UCSD-AML1 (cell line): ENCODE data around the gene EVL.
"Not testable (repeated sequence)": the region's sequence is repeated elsewhere in the genome, so short reads cannot be mapped to it uniquely, and the experiment has no call there.

ENCODE experiments used
- DNase-seq: peaks from one replicate; lab custom pipeline; 2025; ENCODE audit not compliant: unreplicated experiment; lab: John Stamatoyannopoulos, UW

EVL gene

GRCh38 chr14:100159865-100160533, 94.8 kb downstream of the EVL start:
- no peak for DNase-seq

- no peak for DNase-seq
Measured at GRCh38 chr14:100160534-100160916, 95.3 kb downstream of the EVL start.

DNA sequence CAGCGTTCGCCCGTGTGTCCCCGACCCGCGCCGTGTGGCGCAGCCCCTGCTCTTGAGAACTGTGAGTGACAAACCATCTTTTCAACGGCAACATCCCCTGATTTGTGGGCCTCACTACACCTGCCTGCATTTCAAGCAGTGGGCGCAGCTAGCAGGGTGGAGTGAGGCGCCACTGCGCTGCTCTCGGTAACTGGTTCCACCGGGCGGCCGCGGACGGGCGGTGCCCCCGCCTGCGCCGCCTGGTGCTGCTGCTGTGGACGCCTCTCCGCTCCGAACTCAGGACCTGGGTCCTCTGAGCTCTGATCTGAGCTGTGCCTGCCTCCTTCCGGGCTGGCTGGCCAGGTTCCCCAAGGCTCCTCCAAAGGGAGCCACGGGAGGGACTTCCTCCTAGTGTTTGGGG, 100.2 kb downstream of the EVL start:
- DNase-seq = no peak

GRCh38 chr14:100165831-100166440, 100.7 kb downstream of the EVL start:
- DNase-seq = no peak

DNA sequence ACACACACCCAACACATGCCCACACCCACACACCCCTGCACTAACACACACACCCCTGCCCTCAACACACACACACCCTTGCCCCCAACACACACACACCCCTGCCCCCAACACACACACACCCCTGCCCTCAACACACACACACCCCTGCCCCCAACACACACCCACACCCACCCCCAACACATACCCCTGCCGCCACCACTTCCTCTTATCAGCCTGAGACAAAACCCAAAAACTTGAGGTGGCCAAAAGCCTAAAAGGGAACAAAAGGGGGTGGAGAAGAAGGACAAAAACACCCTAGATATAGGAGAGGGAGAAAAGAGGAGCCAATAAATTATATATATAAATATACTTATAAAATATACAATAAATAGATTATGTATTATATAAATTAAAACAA, 103.3 kb downstream of the EVL start:
- DNase-seq = peak; percentile 28

- no peak for DNase-seq
Measured at GRCh38 chr14:100170880-100171279, 105.7 kb downstream of the EVL start.

DNA sequence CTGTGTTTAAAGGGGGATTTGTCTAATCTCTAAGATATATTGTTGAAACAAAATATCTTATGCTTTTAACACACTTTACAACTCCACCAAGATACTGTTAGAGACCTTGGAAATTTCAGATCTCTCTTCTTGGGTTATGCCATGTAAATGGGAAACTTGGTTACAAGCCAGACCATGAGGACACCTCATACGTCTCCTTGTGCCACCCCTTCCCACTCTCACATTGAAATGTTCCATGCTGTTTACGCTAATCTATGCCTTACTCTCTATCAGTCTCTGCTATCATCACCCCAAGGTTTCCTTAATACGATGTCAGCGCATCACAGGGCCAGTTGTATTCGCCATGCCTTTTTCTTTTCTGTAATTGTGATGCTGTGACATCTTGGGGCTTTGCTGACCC, 107.6 kb downstream of the EVL start:
- DNase-seq = no peak

DNA sequence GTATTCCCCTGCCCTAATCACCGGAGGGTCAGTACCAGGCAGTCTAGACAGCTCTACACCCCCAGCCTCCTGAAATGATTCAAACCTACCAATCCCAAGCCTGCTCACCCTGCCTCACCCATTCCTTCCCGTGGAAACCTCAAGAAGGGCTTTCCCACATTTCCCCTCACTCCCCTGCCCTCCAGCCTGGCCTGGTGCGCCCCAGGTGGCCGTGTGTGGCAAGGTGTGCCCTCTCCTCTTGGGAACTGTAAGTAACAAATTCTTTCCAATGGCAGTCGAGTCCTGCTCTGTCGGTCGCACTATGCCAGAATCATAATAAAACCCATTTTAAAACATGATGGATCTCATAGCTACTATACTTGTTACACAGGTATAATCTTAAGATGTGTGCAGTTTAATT, 108.1 kb downstream of the EVL start:
- no peak for DNase-seq

- no peak for DNase-seq
Measured at GRCh38 chr14:100176811-100177327, 111.6 kb downstream of the EVL start.

GRCh38 chr14:100178691-100179090, 113.5 kb downstream of the EVL start:
- DNase-seq = no peak

DNA sequence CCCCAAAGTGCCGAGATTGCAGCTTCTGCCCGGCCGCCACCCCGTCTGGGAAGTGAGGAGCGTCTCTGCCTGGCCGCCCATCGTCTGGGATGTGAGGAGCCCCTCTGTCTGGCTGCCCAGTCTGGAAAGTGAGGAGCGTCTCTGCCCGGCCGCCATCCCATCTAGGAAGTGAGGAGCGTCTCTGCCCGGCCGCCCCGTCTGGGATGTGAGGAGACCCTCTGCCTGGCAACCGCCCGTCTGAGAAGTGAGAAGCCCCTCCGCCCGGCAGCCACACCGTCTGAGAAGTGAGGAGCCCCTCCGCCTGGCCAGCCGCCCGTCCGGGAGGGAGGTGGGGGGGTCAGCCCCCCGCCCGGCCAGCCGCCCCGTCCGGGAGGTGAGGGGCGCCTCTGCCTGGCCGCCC, 115.4 kb downstream of the EVL start:
- not testable (repeated sequence) for DNase-seq

DNA sequence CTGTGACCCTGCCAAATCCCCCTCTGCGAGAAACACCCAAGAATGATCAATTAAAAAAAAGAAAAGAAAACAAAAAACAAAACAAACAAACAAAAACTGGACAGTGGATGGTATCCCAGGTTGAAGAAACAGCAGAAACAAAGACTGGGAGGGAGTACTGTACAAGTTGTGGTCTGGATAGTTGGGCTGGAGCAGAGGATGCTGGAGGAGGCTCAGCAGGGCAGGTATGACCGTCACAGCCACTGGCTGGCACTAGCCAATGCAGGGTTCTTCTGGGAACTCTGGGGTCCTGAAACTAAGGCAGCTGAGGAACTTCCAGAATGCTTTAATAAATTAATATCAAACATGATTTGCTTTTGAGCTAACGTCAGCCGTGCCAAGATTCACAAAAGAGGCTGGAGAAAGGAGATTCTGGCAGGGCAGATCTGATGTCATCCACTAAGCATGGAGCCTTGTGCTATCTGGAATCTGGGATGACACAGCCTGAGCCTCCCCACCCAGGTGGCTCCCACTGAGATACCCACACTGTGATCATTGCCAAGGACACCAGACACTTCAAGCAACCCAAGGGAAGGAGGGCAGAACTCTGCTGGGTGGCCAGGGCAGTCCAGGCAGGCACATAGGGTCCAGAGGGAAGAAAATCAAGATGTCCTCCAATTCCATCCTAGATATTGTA, 116.8 kb downstream of the EVL start:
- not testable (repeated sequence) for DNase-seq

DNA sequence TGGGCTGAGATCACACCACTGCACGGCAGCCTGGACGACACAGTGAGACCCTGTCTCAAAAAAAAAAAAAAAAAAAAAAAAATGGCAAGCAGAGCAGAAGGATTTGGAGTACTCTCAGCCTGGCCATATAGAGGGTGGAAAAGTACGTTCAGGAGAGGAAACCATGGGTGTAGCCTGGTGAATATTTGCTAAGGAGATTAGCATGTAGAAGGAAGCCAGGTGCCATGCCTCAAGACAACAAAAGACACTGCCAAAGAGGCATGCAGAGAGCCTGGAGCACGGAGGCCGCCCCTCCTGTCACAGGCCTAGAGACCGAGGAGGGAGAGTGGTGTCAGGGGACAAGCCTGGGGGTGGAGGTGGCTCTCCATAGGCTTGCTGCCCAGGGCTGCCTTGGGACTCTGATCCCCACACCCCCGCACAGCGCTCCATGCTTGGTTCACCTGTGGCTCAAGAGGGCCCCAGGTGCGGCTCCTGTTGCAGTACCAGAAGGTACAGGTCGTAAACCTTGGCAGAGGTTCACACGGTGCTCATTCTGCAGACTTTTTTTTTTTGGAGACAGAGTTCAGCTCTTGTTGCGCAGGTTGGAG, 122.1 kb downstream of the EVL start:
- no peak for DNase-seq

DNA sequence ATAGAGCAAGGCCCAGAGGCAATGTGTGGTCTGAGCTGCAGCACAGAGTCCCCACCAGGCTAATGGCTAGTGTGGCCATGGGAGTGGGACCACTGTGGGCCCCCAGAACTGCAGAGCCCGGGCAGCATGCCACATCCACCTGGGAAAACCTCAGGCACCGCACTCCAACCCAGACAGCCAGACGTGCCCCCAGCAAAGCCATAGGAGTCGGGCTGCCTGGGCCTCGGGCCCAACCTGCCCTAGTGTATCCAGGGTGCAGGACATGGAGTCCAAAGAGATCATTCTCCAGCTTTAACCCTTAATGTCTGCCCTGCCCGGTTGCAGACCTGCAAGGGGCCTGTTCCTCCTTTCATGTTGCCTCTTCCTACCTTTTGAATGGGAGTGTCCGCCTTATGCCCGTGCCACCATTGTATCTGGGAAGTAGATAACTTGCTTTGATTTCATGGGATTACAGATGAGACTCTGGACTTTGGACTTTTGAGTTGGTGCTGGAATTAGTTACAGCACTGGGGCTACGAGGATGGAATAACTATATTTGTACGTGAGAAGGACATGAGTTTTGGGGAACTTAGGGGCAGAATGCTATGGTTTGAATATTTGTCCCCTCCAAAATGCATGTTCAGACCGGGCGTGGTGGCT, 123.3 kb downstream of the EVL start:
- no peak for DNase-seq

- DNase-seq = no peak
Measured at GRCh38 chr14:100190126-100190525, 124.9 kb downstream of the EVL start.

GRCh38 chr14:100191584-100192249, 126.5 kb downstream of the EVL start:
- DNase-seq = no peak

DNA sequence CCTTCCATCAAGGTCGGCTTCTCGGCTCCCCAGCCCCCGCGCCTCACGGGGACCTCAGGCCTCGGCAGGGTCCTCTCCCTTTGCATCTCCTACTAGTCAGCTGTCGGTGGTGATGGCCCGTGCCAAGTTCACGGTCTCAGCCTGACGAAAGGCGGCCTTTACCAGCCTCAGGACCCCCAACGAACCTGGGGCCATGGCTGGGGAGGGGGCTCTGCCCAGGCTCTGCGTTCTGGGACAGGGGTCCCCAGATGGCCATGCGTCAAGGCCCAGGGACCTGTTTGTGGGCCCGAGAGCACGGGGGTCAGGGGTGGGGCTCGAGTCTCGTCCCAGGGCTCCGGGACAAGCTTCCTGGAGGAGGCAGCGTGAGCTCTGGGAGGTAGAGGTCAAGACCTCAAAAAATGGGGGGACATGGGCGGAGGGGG, 127.0 kb downstream of the EVL start:
- no peak for DNase-seq

- peak; percentile 99 for DNase-seq
Measured at GRCh38 chr14:100192672-100193416, 127.6 kb downstream of the EVL start.
